IPS-18c (cell line): ENCODE measurements around the gene SH3GL1.
"Not testable (repeated sequence)": the region's sequence is repeated elsewhere in the genome, so short reads cannot be mapped to it uniquely, and the experiment has no call there.

Source experiments
- H3K4me3 ChIP-seq: 2 replicates; pipeline ENCODE4 v1.7.0; 2013; ENCODE audit warnings: low read depth, mild to moderate bottlenecking, low read length, moderate library complexity; ENCODE audit not compliant: insufficient read depth
- H3K9me3 ChIP-seq: one replicate; pipeline ENCODE4 v1.6.1; 2013; ENCODE audit warnings: mild to moderate bottlenecking, low read length, moderate library complexity; ENCODE audit not compliant: control insufficient read depth, insufficient read depth

SH3GL1 gene

GRCh38 chr19:4343370-4344307 lies 56.7 kb downstream of the SH3GL1 start, which contains the start of gene MPND:
TSS of gene MPND (plus strand) at chr19:4343562. CDS start at chr19:4343594, 32 bp downstream.
- peak within 1 kb of the TSS; percentile 75 for H3K4me3 ChIP-seq
- no peaks in the 10 kb centered on the region for H3K9me3 ChIP-seq

- peak overlapping the region; percentile 75 for H3K4me3 ChIP-seq
- H3K9me3 ChIP-seq: no peaks in the 10 kb centered on the region
Measured at GRCh38 chr19:4342615-4343369, 57.6 kb downstream of the SH3GL1 start.

- H3K4me3 ChIP-seq: peak overlapping the region; percentile 52; the same call in 1 of the 2 replicates
Measured at GRCh38 chr19:4342314-4342614, 58.1 kb downstream of the SH3GL1 start.

GRCh38 chr19:4338441-4339355 lies 61.6 kb downstream of the SH3GL1 start, which contains the start of gene STAP2:
TSS of gene STAP2 (minus strand) at chr19:4338827. CDS start at chr19:4338753, 74 bp downstream.
- H3K4me3 ChIP-seq: peak within 1 kb of the TSS; percentile 38; the same call in 1 of the 2 replicates
- no peaks in the 10 kb centered on the region for H3K9me3 ChIP-seq

More at GRCh38 chr19:4342314-4342614, 58.1 kb downstream of the SH3GL1 start:
- no peaks in the 10 kb centered on the region for H3K9me3 ChIP-seq

- H3K9me3 ChIP-seq: no peaks in the 10 kb centered on the region
- no peak overlapping the region for H3K4me3 ChIP-seq
Measured at GRCh38 chr19:4337906-4338440, 62.4 kb downstream of the SH3GL1 start.

GRCh38 chr19:4334929-4335570 lies 65.3 kb downstream of the SH3GL1 start:
- H3K4me3 ChIP-seq: no peak overlapping the region

GRCh38 chr19:4329858-4330257 lies 70.5 kb downstream of the SH3GL1 start:
- Histone ChIP-seq H3K4me3 (no peak overlapping the region), H3K9me3 (peaks cover 2% of the 10 kb centered on the region)

More at GRCh38 chr19:4334929-4335570, 65.3 kb downstream of the SH3GL1 start:
- no peaks in the 10 kb centered on the region for H3K9me3 ChIP-seq

- peak overlapping the region; percentile 91 for H3K4me3 ChIP-seq
- H3K9me3 ChIP-seq: not testable (repeated sequence)
Measured at GRCh38 chr19:4328991-4329681, 71.2 kb downstream of the SH3GL1 start.

- H3K4me3 ChIP-seq: peak overlapping the region; percentile 91
- peaks cover 2% of the 10 kb centered on the region for H3K9me3 ChIP-seq
Measured at GRCh38 chr19:4328243-4328990, 71.9 kb downstream of the SH3GL1 start.

GRCh38 chr19:4327877-4328242 lies 72.5 kb downstream of the SH3GL1 start:
- H3K4me3 ChIP-seq: peak overlapping the region; percentile 59
- peaks cover 2% of the 10 kb centered on the region for H3K9me3 ChIP-seq

- H3K9me3 ChIP-seq: peaks cover 2% of the 10 kb centered on the region
- peak overlapping the region; percentile 59 for H3K4me3 ChIP-seq
Measured at GRCh38 chr19:4327252-4327876, 73.0 kb downstream of the SH3GL1 start.

GRCh38 chr19:4326837-4327251 lies 73.5 kb downstream of the SH3GL1 start:
- H3K4me3 ChIP-seq: peak overlapping the region; percentile 59
- H3K9me3 ChIP-seq: peaks cover 4% of the 10 kb centered on the region

GRCh38 chr19:4326215-4326836 lies 74.0 kb downstream of the SH3GL1 start:
- Histone ChIP-seq H3K4me3 (peak overlapping the region; percentile 59), H3K9me3 (peaks cover 6% of the 10 kb centered on the region)

- H3K9me3 ChIP-seq: peaks cover 8% of the 10 kb centered on the region
- no peak overlapping the region for H3K4me3 ChIP-seq
Measured at GRCh38 chr19:4324228-4324627, 76.1 kb downstream of the SH3GL1 start.
